PC-9 (cell line): ENCODE measurements around the gene GTF2IRD1. TPM values are rescaled to one million over a fixed set of nuclear protein-coding genes. Genes with fewer than 3 reads are reported as not detected.
"Not testable (repeated sequence)": the region's sequence is repeated elsewhere in the genome, so short reads cannot be mapped to it uniquely, and the experiment has no call there.

ENCODE experiments used
- BruUV-seq: library from RNA; stranded (reverse); fragments of 400-500 nt; replicated peaks from 2 replicates; lab custom pipeline; 2021; lab: Mats Ljungman, UMichigan
- CTCF ChIA-PET: fragments of 300-600 bp; sonication (Branson Sonifier 250); formaldehyde crosslinking; loops from one replicate; lab custom pipeline; 2022; ENCODE audit warnings: antibody characterized with exemption; lab: Charles Lee
- POLR2A ChIA-PET: fragments of 300-600 bp; sonication (Branson Sonifier 250); formaldehyde crosslinking; loops from one replicate; lab custom pipeline; 2022; ENCODE audit warnings: antibody characterized with exemption; ENCODE audit not compliant: unreplicated experiment; lab: Charles Lee
- DNase-seq, 2 experiments: peaks; one replicate each; pipeline versions ENCODE4 v3.0.0 to v3.0.0-alpha.2; 2015 to 2022; ENCODE audit warnings: mixed read lengths in 1 of 2
- H2AFZ ChIP-seq: fragments of 200-600 bp; sonication (generic); 2 replicates; pipeline ENCODE4 v1.8.1; 2017; ENCODE audit warnings: antibody characterized with exemption
- H3F3A ChIP-seq: fragments of 200-600 bp; sonication (generic); 2 replicates; pipeline ENCODE4 v1.8.1; 2017; ENCODE audit warnings: antibody characterized with exemption, mild to moderate bottlenecking, low read depth; ENCODE audit not compliant: insufficient read depth
- H3K27ac ChIP-seq: fragments of 200-600 bp; sonication (generic); 2 replicates; pipeline ENCODE4 v1.6.1; 2016; ENCODE audit warnings: mixed run types
- H3K27me3 ChIP-seq: fragments of 200-600 bp; sonication (generic); 2 replicates; pipeline ENCODE4 v1.6.1; 2016; ENCODE audit warnings: low read depth, mixed run types; ENCODE audit not compliant: insufficient read depth
- H3K36me3 ChIP-seq: fragments of 200-600 bp; sonication (generic); 2 replicates; pipeline ENCODE4 v1.6.1; 2016; ENCODE audit warnings: low read depth, mixed run types
- H3K4me1 ChIP-seq: fragments of 200-600 bp; sonication (generic); replicated peaks from 2 replicates; pipeline ENCODE4 v1.6.1; 2016; ENCODE audit warnings: mixed run types; ENCODE audit not compliant: insufficient read depth
- H3K4me2 ChIP-seq: fragments of 200-600 bp; sonication (generic); 2 replicates; pipeline ENCODE4 v1.6.1; 2017; ENCODE audit warnings: mixed run types
- H3K4me3 ChIP-seq: fragments of 200-600 bp; sonication (generic); 2 replicates; pipeline ENCODE4 v1.6.1; 2016; ENCODE audit warnings: mixed run types
- H3K79me2 ChIP-seq: fragments of 200-600 bp; sonication (generic); 2 replicates; pipeline ENCODE4 v1.6.1; 2017; ENCODE audit warnings: low read depth, mixed run types
- H3K9me2 ChIP-seq: fragments of 200-600 bp; sonication (generic); 2 replicates; pipeline ENCODE4 v1.8.1; 2017; ENCODE audit warnings: mild to moderate bottlenecking; ENCODE audit not compliant: insufficient read depth
- H3K9me3 ChIP-seq: fragments of 200-600 bp; sonication (generic); 2 replicates; pipeline ENCODE4 v1.8.1; 2016; ENCODE audit warnings: low read depth; ENCODE audit not compliant: insufficient read depth
- H4K20me1 ChIP-seq: fragments of 200-600 bp; sonication (generic); 2 replicates; pipeline ENCODE4 v1.8.1; 2017; ENCODE audit not compliant: insufficient read depth
- EZH2 ChIP-seq: fragments of 200-600 bp; sonication (generic); IDR thresholded peaks from 2 replicates; pipeline ENCODE4 v1.8.0; 2017; ENCODE audit warnings: antibody characterized with exemption, low read depth
- intact Hi-C: fragments of 100-400 bp; cut with micrococcal nuclease; formaldehyde crosslinking; loops from one replicate; pipeline ENCODE4 v1.10.0; 2022; ENCODE audit not compliant: unreplicated experiment
- total RNA-seq: library from RNA; stranded (reverse); gene quantifications from 2 replicates; pipeline ENCODE4 v1.2.3, GENCODE V29; 2021
- TF ChIP-seq, protein P1 (sequence below): fragments of 200-600 bp; sonication (generic); conservative IDR thresholded peaks from 2 replicates; pipeline ENCODE4 v1.6.1; 2017; ENCODE audit warnings: mixed run types, antibody characterized with exemption, mild to moderate bottlenecking, moderate library complexity

The GTF2IRD1 gene
- total RNA-seq, 1 experiment from 2014 or later, result 46.7 TPM

GRCh38 chr7:74525881-74526280, 72.2 kb downstream of the GTF2IRD1 start:
- ChIA-PET CTCF (interaction anchor here (0.6 kb wide), 1 partner anchor 205 kb away, joined by 4 read pairs; no protein-coding TSS in a partner anchor), POLR2A (no interaction called here)
- Histone ChIP-seq H2AFZ (no peak overlapping the region), H3K4me1 (no peaks in the 10 kb centered on the region), H3K27me3 (no peaks in the 10 kb centered on the region), H3K9me2 (no peaks in the 10 kb centered on the region), H4K20me1 (no peaks in the 10 kb centered on the region), H3K4me2 (no peak overlapping the region), H3K79me2 (no peaks in the 10 kb centered on the region), H3K27ac (no peak overlapping the region), H3K4me3 (no peak overlapping the region), H3F3A (no peaks in the 10 kb centered on the region), H3K9me3 (no peaks in the 10 kb centered on the region), H3K36me3 (no peaks in the 10 kb centered on the region)
- TF ChIP-seq, protein P1, sequence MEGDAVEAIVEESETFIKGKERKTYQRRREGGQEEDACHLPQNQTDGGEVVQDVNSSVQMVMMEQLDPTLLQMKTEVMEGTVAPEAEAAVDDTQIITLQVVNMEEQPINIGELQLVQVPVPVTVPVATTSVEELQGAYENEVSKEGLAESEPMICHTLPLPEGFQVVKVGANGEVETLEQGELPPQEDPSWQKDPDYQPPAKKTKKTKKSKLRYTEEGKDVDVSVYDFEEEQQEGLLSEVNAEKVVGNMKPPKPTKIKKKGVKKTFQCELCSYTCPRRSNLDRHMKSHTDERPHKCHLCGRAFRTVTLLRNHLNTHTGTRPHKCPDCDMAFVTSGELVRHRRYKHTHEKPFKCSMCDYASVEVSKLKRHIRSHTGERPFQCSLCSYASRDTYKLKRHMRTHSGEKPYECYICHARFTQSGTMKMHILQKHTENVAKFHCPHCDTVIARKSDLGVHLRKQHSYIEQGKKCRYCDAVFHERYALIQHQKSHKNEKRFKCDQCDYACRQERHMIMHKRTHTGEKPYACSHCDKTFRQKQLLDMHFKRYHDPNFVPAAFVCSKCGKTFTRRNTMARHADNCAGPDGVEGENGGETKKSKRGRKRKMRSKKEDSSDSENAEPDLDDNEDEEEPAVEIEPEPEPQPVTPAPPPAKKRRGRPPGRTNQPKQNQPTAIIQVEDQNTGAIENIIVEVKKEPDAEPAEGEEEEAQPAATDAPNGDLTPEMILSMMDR, result no peak
- no TSS peak for BruUV-seq
- DNase-seq, result peak in 1 of 2 experiments; percentile 31
- intact Hi-C loops, result no loop called here

DNA sequence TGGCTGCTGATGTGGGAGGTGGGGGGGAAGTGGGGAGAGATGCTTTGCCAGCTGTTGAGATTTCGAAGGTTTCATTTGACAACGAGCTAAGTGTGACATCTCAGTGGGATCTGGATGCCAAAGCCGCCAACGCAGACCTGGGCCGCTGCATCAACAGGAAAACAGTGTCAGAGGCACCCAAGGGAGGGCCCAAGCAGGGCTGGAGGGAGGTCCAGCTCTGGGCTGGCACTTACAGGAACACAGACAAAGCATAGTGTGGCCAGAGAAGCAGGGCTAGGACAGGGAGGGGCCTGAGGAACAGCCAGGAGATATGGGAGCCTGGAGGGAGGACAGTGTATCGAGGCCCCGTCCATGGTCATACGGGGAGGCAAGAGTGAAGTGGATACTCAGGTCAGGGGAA, 73.1 kb downstream of the GTF2IRD1 start:
- no peak overlapping the region for H3K27ac ChIP-seq
- no peak overlapping the region for H3K4me3 ChIP-seq
- no peaks in the 10 kb centered on the region for H3K36me3 ChIP-seq
- ChIA-PET POLR2A (interaction anchor here (0.6 kb wide), 1 partner anchor 49 kb away, joined by 5 read pairs; no protein-coding TSS in a partner anchor), CTCF (no interaction called here)
- no peaks in the 10 kb centered on the region for H3K79me2 ChIP-seq
- H3K4me2 ChIP-seq, result no peak overlapping the region
- no peak overlapping the region for H2AFZ ChIP-seq
- intact Hi-C loops, result no loop called here
- no peaks in the 10 kb centered on the region for H3K27me3 ChIP-seq
- no peaks in the 10 kb centered on the region for H3K4me1 ChIP-seq
- H3F3A ChIP-seq, result no peaks in the 10 kb centered on the region
- H3K9me2 ChIP-seq, result no peaks in the 10 kb centered on the region
- H4K20me1 ChIP-seq, result no peaks in the 10 kb centered on the region
- BruUV-seq, result no TSS peak
- no peak for DNase-seq
- TF ChIP-seq, protein P1, result no peak
- TF ChIP-seq EZH2, result no peak
- H3K9me3 ChIP-seq, result no peaks in the 10 kb centered on the region

GRCh38 chr7:74527842-74528241, 74.1 kb downstream of the GTF2IRD1 start:
- Histone ChIP-seq H3K4me3 (no peak overlapping the region), H3K9me3 (no peaks in the 10 kb centered on the region), H3K27ac (no peak overlapping the region), H4K20me1 (no peaks in the 10 kb centered on the region), H3K27me3 (no peaks in the 10 kb centered on the region), H3K36me3 (no peaks in the 10 kb centered on the region), H3K4me1 (no peaks in the 10 kb centered on the region), H3K9me2 (no peaks in the 10 kb centered on the region), H3F3A (no peaks in the 10 kb centered on the region), H2AFZ (no peak overlapping the region), H3K4me2 (no peak overlapping the region), H3K79me2 (no peaks in the 10 kb centered on the region)
- peak in 1 of 2 experiments; percentile 8 for DNase-seq
- no peak for TF ChIP-seq EZH2
- TF ChIP-seq, protein P1, result no peak
- no TSS peak for BruUV-seq
- POLR2A ChIA-PET, result interaction anchor here (0.7 kb wide), 1 partner anchor 93 kb away, joined by 6 read pairs; no protein-coding TSS in a partner anchor
- CTCF ChIA-PET, result interaction anchor here (0.6 to 0.7 kb wide), 2 partner anchors 10 to 170 kb away, joined by 3 to 4 read pairs; no protein-coding TSS in a partner anchor
- intact Hi-C loops, result no loop called here

DNA sequence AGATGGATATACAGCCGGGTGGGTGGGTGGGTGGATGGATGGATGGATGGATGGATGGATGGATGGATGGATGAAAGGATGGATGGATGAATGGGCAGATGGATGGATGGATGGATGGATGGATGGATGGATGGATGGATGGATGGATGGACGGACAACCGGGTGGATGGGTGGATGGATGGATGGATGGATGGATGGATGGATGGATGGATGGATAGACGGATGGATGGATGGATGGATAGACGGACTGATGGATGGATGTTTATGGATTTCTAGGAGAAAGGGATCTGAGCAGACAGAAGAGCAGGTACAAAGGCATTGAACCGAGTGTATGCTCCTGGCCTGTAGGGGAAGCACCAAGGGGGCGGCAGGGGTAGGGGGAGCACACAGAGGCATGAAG, 75.1 kb downstream of the GTF2IRD1 start:
- H3F3A ChIP-seq, CTCF ChIA-PET, H3K4me3 ChIP-seq, BruUV-seq, POLR2A ChIA-PET, H3K4me1 ChIP-seq, H3K4me2 ChIP-seq, H2AFZ ChIP-seq, H3K9me3 ChIP-seq, H3K27me3 ChIP-seq, H3K79me2 ChIP-seq, H4K20me1 ChIP-seq, H3K9me2 ChIP-seq, H3K27ac ChIP-seq, H3K36me3 ChIP-seq, DNase-seq, intact Hi-C loops: not testable (repeated sequence)
